Breast epithelium (tissue), 3 donors: ENCODE measurements around the gene KRT16.
"Not testable (repeated sequence)": the region's sequence is repeated elsewhere in the genome, so short reads cannot be mapped to it uniquely, and the experiment has no call there.

Experiments used
- CTCF ChIP-seq, 3 donors: fragments of 450-650 bp; IDR thresholded peaks; one replicate each; pipeline ENCODE4 v1.5.1; 2016 to 2017; ENCODE audit warnings: antibody characterized with exemption in 3 of 3, mild to moderate bottlenecking in 3 of 3, moderate library complexity in 3 of 3
- POLR2A ChIP-seq: fragments of 450-650 bp; IDR thresholded peaks from one replicate; pipeline ENCODE4 v1.6.1; 2016; ENCODE audit warnings: antibody characterized with exemption, mild to moderate bottlenecking, moderate library complexity
- POLR2AphosphoS5 ChIP-seq, 3 donors: sonication (generic); formaldehyde crosslinking; IDR thresholded peaks; one replicate each; pipeline ENCODE4 v1.6.1; 2017; ENCODE audit warnings: antibody characterized with exemption in 3 of 3

GRCh38 chr17:41606930-41607329 lies 5.6 kb downstream of the KRT16 start:
- not testable (repeated sequence) for TF ChIP-seq CTCF (IDR thresholded peaks at IDR 0.05); POLR2A; POLR2AphosphoS5 (IDR thresholded peaks at IDR 0.05)
